Stimulated activated CD4-positive, alpha-beta T cell treated with anti-CD3 and anti-CD28 coated beads, Interleukin-1b, Interleukin-23, amount 100 ng/mL, for 48 hours (primary cell): ENCODE measurements around the gene CRABP1.

Experiments used
- DNase-seq: peaks from one replicate; pipeline ENCODE4 v3.0.0-alpha.2; 2020

Gene CRABP1

GRCh38 chr15:78382114-78382880 is 42.1 kb downstream of the CRABP1 start:
- no peak for DNase-seq

GRCh38 chr15:78384651-78385050 is 44.5 kb downstream of the CRABP1 start:
- no peak for DNase-seq

GRCh38 chr15:78387246-78388037 is 47.3 kb downstream of the CRABP1 start:
- no peak for DNase-seq

- no peak for DNase-seq
Observed at GRCh38 chr15:78388865-78389264, 48.7 kb downstream of the CRABP1 start.

- no peak for DNase-seq
Observed at GRCh38 chr15:78389322-78389721, 49.2 kb downstream of the CRABP1 start.

GRCh38 chr15:78389738-78390137 is 49.6 kb downstream of the CRABP1 start:
- DNase-seq = no peak

GRCh38 chr15:78390242-78390641 is 50.1 kb downstream of the CRABP1 start:
- no peak for DNase-seq

GRCh38 chr15:78390826-78391225 is 50.7 kb downstream of the CRABP1 start:
- DNase-seq = no peak

- no peak for DNase-seq
Observed at GRCh38 chr15:78391781-78392180, 51.6 kb downstream of the CRABP1 start.

- DNase-seq = no peak
Observed at GRCh38 chr15:78392430-78392829, 52.3 kb downstream of the CRABP1 start.

- no peak for DNase-seq
Observed at GRCh38 chr15:78393137-78393536, 53.0 kb downstream of the CRABP1 start.

- no peak for DNase-seq
Observed at GRCh38 chr15:78394026-78394425, 53.9 kb downstream of the CRABP1 start.

- DNase-seq = no peak
Observed at GRCh38 chr15:78394981-78395616, 54.9 kb downstream of the CRABP1 start.

GRCh38 chr15:78396186-78396814 is 56.1 kb downstream of the CRABP1 start:
- no peak for DNase-seq

GRCh38 chr15:78396976-78397375 is 56.8 kb downstream of the CRABP1 start:
- no peak for DNase-seq

- DNase-seq = no peak
Observed at GRCh38 chr15:78397382-78397781, 57.2 kb downstream of the CRABP1 start.
